Activated T-helper 1 cell treated with Interleukin-2 at 50 U/mL for 16 hours (primary cell): ENCODE results near the gene RHBDL3.

Source experiments
- DNase-seq: peaks from one replicate; pipeline ENCODE4 v3.0.0-alpha.2; 2020; ENCODE audit warnings: low read depth

The RHBDL3 gene

DNA sequence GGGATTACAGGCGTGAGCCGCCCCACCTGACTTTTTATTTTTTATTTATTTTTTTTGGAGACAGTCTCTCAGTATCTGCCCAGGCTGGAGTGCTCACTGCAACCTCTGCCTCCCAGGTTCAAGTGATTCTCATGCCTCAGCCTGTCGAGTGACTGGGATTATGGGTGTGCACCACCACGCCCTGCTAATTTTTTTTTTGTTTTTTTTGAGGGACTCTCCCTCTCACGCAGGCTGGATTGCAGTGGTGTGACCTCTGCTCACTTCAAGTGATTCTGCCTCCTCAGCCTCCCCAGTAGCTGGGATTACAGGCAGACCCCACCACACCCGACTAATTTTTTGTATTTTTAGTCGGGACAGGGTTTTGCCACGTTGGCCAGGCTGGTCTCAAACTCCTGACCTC is 92.0 kb downstream of the RHBDL3 start:
- DNase-seq = no peak

DNA sequence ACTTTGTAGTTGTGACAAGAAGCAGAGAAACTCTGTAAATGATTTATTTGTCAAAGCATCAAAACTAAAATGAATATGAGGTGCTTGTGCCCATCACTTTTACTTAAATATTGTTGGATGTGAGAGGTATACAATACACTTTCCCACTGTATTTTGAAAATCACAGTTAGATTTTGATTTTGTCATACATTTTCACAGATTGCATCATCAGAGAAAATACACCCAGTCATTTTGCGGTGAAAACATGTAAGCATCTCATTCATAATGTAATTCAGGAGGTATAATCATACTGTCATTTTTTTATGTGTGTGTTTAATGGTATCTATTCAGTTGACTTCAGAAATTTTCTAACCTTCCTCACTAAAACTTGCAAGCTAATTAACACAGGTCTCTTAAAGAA is 95.6 kb downstream of the RHBDL3 start:
- DNase-seq = no peak

DNA sequence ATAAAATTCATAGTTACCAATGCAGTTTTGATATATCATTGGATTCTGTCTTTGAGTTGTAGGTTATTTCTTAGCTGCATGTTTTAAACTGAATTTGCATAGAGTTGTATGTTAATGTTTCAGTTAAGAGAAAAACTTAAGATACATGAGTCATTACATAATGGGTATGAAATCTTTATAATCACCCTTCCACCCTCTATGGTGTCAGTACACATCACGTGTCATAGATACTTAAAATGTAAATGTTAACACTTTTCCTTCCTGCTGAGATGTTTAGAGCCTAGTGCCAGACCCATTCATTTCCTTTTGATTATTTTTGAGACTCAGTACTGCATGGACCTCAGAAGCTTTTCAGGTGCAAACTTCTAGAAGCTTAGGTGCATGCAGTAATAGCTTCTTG is 104.8 kb downstream of the RHBDL3 start:
- no peak for DNase-seq
